LHCN-M2 (cell line): ENCODE measurements around the gene NTMT1. TPM values are rescaled to one million over a fixed set of nuclear protein-coding genes. Genes with fewer than 3 reads are reported as not detected.
"Not testable (repeated sequence)": the region's sequence is repeated elsewhere in the genome, so short reads cannot be mapped to it uniquely, and the experiment has no call there.

Experiments
- DNase-seq: peaks from one replicate; pipeline ENCODE4 v3.0.0-alpha.2; 2012; ENCODE audit warnings: low read depth
- polyA plus RNA-seq: library from polyadenylated mRNA; unstranded; fragments of >200 nt; gene quantifications from one replicate; pipeline ENCODE4 v1.2.1, GENCODE V29; 2012; ENCODE audit warnings: missing spikeins
- total RNA-seq: library from RNA; depleted of rRNA; stranded (reverse); fragments of >200 nt; gene quantifications from 2 replicates; pipeline ENCODE4 v1.2.3, GENCODE V29; 2014; rRNA removed

The NTMT1 gene
- total RNA-seq = 23.9 and 24.3 TPM in 2 replicates
- polyA plus RNA-seq = 64.9 TPM

DNA sequence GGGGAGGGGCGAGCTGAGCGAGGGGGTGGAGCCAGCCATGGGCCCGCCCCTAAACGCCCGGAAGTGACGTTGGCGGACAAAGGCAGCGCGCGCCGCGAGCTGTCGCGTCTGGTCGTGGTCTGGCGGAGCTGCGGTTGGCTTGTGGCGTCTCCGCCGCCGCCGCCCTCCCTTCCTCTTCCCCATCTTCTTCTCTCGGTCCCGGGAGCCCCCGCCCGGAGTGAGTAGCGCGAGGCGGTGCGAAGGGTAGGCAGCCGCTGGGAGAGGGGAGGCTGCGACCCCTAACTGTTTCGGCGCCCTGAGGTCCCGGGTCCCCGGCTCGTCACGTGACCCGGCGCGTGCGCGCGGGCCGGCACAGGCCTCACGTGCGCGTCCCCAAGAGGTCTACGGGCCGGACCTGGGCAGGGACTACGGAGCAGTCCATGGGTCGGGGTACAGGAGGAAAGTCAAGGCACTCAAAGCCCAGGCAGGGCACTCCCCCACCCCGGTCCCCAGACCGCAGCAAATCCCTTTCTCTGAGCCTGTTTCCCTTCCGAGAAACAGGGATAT is at the start of gene NTMT1:
NTMT1 (plus strand) TSS at position 85 of the 546 bp plus-strand sequence. CDS start 6,541 bp downstream, outside the sequence.
- peak; percentile 76 for DNase-seq

DNA sequence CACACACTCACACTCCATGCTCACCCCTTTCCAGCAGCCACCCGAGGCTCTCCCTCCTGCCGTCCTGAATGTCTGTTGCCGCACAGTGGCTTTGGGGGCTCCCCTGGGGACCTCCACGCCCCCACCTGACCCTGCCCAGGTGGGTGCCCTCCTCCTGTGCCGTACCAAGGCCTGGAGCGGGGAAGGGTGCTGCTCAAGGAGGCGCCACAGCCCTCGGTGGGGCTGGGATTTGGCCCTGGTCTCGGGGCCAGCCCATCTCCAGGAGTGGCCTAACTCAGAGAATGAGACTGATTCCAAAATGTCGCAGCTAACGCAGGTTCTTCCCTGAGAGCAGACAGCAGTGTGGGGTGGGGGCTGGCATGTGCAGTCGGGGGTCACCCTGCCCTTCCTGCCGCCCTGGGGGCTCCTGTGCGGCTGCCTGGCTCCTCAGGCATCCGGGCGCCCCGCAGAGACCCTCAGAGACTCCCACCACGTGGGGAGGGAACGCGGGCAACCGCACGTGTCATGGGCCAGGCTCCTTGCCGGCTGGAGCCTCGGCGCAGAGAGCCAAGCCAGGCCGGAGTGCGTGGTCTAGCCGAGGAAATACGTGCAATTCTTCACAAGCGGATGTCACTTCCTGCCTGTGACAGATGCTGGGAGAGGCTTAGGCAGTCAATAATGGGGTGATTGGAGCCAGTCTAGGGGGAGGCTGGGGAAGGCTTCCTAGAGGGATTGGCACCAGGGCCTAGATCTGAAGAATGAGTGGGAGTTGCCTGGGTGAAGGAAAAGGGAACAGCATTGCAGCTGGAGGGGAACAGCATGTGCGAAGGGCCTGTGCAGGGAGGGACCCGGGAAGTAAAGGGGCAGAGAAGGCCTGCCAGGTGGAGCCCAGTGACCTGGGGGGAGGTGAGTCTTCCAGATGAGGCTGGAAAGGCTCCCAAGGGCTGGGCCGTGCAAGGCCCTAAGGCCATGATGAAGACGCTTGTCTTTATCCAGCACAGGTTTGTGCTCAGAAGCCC is 49.1 kb upstream of the NTMT1 start:
- DNase-seq = no peak

- DNase-seq = no peak
Measured at GRCh38 chr9:129579294-129579693, 46.7 kb upstream of the NTMT1 start.

DNA sequence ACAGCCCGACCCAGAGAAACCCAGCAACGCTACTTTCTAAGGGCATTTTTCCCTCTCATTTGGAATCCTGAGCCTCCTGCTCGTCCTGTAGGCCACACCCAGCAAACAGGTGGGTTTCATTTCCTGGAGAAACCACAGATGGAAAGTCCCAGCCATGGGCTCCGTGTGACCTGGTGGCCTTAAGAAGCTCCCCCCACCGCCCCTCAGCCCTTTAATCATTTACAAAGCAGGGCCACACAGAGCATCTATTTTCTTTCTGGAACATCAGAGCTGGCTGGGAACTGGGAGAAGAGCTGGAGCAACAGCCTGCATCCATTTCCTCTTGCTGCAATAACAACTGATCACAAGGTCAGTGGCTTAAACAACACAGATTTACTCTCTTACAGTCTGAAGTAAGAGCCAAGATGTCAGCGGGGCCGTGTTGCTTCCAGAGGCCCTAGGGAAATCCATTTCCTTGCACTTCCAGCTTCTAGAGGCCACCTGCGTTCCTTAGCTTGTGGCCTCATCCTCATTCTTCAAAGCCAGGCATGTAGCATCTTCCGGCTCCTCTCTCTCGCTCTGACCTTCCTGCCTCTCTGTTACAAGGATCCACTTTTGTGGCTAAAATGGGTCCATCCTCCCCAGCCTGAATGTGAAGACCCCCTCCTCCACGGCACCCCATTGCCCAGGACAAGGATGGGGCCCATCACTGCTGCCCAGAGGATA is 45.6 kb upstream of the NTMT1 start:
- DNase-seq = no peak

DNA sequence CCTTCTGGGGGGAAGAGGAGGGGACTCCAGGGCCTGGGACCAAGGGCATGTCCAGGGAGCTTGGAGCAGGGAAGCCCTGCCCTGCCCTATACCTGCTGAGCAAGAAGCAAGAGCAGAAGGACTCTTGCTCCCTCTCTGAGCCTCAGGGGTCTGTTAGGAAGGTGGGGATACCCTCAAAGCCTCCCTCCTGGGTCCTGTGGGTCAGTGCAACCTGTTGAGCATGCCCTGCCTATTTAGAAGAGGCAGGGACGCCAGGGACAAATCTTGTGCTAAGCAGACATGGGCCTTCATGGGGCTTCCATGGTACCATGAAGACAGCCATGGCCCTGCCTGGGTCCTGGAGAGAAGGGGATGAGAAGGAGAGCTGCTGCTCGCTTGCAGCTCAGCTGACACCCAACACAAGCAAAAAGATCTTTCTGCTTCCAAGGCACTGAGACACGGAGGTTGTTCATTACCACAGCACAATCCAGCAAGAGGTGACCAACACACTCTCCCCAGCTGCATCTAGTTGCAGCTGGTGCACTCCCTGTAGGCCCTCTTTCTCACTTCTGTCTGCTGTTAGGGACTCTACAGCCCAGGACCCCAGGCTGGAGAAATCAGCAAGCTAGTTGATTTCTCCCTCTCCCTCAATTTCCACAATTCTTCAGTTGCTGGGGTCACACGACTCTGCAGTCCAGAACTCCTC is 44.3 kb upstream of the NTMT1 start:
- no peak for DNase-seq

GRCh38 chr9:129582855-129583254 is 43.1 kb upstream of the NTMT1 start:
- no peak for DNase-seq

- DNase-seq = no peak
Measured at GRCh38 chr9:129583308-129584038, 42.5 kb upstream of the NTMT1 start.

DNA sequence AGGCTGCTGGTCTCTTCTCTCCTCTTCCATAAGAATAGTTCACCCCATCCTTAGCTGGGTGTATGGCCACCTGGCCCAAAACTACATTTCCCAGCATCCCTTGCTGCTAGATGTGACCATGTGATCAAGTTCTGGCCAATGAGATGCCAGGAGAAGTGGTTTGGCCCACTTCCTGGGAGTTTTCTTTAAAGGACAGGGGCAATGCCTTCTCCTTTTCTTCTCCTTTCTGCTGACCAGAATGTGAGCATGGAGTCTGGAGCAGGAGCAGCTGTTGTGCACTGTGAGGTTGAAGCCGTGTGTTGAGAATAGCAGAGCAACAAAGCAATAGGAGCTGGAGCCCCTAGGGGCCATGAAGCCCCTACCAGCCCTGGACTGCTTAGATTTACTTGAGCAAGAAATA is 41.8 kb upstream of the NTMT1 start:
- peak; percentile 75 for DNase-seq

DNA sequence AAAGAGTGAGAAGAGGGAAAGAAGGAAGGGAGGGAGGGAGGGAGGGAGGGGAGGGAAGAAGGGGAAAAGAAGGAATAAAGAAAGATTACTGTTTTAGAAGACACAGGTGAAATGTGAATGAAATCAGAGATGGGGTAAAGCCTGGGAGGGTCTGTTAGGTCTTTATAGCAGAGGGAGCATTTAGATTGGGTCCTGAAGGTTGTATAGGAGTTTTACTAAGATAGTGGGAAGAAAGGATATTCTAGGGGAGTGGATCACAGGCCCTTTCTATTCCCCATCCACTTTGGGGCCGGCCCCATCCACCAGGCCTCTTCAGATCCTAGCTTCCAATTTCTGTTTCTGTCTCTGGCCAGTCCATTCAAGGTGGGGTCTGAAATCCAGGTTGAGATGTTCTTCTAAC is 40.6 kb upstream of the NTMT1 start:
- DNase-seq = no peak

DNA sequence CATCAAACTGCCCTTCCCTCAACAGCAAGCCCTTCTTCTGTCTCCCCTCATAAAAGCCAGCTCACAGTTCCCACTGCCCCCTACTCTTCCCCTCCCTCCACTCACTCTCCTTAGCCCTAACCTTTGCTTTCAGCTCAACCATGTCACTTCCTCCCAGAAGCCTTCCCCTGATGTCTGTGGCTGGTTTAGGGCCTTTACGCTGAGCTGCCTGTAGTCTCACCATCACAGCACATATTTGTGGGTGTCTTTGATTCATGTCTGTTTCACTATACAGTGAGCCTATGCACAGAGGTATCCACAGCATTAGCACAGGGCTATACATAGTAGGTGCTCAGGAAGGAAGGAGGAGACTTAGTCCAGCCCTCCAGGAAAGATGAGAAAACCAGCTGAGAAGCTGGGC is 39.7 kb upstream of the NTMT1 start:
- DNase-seq = no peak

DNA sequence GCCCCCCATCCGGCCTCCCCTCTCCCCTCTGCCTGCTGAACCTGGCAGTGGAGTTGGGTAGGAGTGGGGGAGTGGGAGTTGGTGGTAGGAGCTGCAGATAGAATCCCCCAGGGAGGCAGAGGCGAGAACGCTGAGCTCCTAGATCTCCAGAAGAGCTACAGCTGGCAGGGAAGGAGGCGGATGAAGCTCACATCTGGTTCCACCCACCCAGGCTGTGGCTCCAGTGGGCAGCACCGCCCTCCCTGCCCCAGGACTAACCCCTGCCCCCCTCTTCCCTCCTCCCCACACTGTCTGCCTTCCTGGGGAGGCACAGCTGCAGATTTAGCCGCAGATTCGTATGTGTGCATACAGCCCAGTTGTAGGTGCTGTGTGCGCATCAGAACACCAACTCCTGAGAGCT is 39.3 kb upstream of the NTMT1 start:
- DNase-seq = no peak

- DNase-seq = no peak
Measured at GRCh38 chr9:129587487-129588262, 38.3 kb upstream of the NTMT1 start.

DNA sequence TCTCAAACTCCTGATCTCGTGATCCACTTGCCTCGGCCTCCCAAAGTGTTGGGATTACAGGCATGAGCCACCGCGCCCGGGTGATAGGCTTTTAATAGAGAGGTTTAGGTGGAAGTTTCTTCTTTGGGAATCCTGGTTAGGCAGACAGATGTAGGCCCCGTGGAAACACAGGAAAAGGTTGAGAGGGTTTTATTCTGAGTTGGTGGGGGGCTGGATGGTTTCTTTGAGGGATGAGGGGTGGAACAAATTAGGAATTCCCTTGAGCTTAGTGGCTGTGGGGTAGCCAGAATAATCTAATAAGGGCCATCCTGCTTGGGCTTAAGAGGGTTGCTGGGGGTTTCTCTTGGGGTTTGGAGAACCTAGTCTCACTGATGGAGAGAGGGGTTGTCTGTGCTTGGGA is 35.5 kb upstream of the NTMT1 start:
- DNase-seq = no peak

DNA sequence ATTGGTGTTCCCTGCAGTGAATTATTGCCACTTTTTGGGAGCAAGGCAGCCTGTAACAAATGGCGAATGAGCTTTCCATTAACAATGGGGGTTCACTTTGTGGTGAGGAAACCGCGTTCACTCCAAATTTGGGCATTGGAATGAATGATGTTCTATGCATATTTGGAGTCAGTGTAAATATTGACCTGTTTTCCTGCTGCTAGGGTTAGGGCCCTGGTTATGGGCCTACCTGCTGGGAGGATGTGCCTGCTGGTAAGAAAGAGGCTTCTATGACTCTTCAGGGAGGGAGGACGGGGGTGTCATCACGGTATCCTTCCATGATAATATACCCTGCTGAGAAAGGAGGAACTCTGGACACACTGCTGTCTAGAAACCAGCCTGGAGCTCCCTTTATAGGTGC is 34.0 kb upstream of the NTMT1 start:
- no peak for DNase-seq

GRCh38 chr9:129592790-129593189 is 33.2 kb upstream of the NTMT1 start:
- not testable (repeated sequence) for DNase-seq

GRCh38 chr9:129594632-129595031 is 31.3 kb upstream of the NTMT1 start:
- DNase-seq = no peak

DNA sequence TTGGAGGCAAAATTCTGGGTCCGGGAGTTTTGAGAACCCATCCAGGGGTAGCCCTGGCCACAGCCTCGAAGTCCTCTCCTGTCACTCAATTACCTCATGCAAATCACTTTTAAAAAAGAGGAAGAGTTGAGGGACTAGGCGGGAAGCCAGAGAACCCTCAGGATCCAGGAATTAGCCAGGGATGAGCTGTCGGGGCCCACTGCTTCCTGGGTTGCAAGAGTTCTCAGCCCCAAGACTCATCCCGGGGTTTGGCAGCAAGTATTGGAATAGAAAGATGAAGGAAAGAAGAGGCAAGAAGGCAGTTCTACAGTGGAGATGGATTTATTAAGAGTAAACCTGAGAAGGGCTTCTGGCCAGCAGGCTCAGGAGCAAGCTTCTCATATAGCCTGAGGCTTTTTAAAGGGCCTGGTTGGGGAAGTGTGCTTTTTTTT is 30.6 kb upstream of the NTMT1 start:
- no peak for DNase-seq

DNA sequence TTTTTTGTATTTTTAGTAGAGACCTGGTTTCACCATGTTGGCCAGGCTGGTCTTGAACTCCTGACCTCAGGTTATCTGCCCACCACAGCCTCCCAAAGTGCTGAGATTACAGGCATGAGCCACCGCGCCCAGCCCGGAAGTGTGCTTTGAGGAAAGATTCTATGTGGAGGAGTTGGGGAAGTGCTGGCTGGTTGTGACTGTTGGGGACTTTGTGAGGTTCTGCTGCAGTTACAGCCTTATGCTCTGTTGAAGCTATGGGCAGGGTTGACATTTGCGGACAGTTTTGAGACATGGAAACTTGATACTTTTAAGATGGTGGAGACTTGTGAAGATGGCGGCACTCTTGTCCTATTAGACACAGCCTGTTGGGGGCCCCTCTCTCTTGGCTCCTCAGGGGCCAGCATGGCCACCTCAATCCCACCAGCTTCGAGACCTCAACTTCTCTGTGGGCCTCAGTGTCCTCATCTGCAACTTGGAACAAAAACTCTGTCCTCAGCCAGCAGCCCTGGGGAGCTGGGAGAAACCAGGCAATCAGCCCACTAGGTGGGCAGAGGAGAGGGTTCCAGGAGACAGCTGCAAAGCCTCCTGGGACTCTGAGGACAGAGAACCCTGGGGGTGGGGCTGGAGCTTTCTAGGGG is 29.9 kb upstream of the NTMT1 start:
- DNase-seq = no peak

GRCh38 chr9:129596541-129597331 is 29.2 kb upstream of the NTMT1 start:
- DNase-seq = peak; percentile 54
